COLO668 (cell line): ENCODE measurements around the gene FAM156A.
"Not testable (repeated sequence)": the region's sequence is repeated elsewhere in the genome, so short reads cannot be mapped to it uniquely, and the experiment has no call there.

ENCODE experiments used
- DNase-seq: peaks from one replicate; lab custom pipeline; 2025; ENCODE audit not compliant: unreplicated experiment; lab: John Stamatoyannopoulos, UW

FAM156A gene, protein sequence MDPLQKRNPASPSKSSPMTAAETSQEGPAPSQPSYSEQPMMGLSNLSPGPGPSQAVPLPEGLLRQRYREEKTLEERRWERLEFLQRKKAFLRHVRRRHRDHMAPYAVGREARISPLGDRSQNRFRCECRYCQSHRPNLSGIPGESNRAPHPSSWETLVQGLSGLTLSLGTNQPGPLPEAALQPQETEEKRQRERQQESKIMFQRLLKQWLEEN

DNA sequence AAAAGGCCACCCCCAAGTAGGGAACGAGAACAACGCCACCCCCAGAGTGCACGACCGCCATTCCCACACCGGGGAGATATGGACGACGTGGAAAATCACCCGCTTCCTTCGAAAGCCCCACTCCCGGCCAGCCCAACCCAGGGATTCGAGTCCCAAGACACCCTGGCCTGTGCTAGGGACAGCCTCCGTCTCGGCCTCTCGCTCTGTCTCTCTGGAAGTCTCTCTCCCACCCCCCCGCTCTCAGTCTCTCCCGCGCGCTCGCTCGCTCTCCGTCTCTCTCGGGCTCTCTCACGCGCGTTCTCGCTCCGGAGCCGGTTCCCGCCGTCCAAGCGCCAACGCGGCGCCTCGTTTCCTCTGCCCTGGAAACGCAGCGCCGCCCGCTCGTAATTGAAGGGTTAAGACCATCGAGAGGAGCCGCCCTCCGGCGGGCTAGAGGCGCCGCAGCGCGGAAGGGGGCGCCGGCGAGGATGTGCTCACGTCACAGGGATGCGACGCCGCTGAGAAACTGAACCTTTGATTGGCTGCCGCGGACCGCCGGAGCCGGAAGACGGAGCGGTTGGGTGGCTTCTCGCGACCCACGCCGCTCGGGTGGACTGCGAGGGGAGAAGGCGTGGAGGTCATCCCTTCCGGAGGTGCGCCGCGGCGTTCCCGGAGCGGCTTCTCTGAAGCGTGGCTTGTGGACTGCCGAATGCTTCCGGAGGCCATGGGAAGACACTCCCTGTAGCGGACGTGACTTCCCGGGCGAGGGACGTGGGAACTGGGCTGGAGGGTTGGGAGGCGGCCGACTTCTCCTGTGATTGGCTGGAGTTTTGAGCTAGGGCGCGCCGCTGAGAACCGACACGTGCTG lies at the start of gene FAM156A:
Gene FAM156A (minus strand): TSS at position 406 of the 847 bp plus-strand sequence. CDS start 9,930 bp downstream, outside the sequence.
- not testable (repeated sequence) for DNase-seq

DNA sequence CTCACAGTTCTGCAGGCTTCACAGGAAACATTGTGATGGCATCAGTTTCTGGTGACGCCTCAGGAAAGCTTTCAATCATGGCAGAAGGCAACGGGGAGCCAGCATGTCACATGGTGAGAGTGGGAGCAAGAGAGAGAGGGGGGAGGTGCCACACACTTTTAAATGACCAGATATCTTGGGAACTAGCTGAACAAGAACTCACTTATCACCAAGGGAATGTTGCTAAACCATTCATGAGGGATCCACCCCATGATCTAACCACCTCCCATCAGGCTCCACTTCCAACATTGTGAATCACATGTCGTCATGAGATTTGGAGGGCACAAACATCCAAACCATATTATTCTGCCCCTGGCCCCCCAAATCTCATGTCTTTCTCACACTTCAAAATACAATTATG lies 47.0 kb upstream of the FAM156A start:
- no peak for DNase-seq

DNA sequence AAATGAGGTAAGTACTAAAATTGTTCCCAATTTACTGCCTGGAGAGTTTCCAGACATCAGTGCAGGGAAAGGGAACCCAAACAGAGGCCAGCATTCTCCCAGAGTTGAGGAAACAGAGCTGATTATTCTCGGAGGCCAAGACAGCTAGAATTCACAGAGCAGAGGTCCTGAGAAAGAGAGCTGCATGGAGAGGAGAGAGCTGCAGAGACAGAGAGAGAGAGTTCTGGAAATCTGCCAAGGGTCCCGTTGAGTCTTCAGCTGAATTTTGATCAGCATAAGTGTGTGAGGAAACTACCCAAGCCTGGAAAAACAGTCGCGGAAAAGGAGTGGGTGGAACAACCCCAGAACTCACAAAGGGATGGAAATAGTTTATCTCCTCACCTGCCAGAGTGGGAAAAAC lies 46.5 kb upstream of the FAM156A start:
- no peak for DNase-seq

DNA sequence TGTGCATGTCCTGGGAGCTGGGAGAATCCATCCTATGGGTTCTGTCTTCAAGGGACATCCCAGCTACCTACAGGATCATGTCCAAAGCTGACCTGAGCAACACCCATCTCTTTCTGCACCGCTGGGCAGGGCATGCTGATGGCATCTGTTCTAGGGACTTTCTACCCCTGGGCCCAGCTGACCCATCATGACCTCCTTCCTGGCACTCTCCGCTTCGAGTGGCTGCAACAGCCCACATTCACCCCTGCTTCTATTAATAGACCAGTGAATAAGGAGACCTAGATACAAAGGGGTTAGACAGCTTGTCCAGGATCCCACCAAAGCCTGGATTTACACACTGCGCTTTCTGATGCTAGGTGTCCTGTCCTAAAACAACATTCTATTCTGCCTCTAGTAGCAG lies 45.7 kb upstream of the FAM156A start:
- no peak for DNase-seq

DNA sequence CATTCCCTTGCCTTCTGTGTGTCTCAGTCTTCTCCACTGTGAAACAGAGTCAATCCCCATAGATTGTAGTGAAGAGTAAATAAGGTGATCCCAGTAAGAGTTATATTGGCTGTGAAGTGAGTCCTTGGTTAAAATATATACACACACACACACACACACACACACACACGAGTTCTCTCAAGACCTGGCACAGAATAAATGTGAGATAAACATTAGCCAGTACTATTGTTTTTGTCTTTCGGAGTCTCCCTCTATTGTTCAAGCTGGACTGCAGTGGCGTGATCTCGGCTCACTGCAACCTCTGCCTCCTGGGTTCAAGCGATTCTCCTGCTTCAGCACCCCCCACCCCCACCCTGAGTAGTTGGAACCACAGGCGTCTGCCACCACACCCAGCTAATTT lies 44.8 kb upstream of the FAM156A start:
- no peak for DNase-seq

DNA sequence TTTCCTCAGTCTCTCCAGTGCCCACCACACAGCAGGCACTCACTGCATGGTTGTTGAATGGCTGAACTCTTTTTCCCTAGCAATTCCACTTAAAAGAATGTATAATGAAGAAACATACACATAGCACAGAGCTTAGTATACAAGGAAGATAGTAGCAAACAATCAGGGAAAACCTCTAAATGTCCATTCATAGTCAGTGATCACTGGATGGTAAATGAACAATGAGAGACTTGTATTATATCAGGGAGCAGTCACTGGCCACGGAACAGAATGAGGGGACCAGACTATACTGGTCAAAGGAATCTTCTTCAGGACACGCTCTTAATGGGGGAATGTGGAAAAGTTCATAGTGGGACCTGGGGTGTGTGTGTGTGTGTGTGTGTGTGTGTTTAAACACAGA lies 43.6 kb upstream of the FAM156A start:
- DNase-seq = no peak

DNA sequence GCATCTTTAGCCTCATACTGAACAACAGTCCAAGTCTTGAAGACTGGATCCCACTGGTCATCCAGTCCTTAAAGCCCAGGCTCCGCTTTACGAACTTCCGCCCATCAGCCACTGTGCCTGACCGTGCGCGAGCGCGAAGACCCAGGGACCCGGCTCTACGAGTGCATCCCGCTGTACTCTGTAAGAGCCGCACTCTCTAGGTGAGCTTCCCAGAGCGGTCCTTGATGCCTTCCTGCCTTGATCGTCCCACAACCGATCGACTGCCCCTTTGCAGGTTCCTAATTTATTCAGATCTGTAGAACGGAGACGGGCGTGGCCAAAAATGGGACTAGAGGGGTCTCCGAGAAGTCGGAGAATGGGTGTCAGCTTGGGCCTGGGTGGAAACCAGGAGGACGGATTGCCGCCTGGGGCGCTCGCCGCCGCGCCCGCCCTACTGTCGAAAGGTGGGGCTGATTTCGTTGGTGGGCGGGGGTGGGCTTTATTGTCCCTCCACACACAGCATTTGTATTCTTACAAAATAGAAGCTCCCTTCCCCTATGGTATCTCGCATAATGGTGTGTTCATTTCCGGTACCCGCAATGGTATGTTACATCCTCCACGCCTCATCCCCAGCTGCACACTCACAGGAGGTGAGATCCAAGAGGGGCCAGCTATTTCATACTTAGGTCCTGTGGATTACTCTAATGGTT lies 42.3 kb upstream of the FAM156A start:
- no peak for DNase-seq

DNA sequence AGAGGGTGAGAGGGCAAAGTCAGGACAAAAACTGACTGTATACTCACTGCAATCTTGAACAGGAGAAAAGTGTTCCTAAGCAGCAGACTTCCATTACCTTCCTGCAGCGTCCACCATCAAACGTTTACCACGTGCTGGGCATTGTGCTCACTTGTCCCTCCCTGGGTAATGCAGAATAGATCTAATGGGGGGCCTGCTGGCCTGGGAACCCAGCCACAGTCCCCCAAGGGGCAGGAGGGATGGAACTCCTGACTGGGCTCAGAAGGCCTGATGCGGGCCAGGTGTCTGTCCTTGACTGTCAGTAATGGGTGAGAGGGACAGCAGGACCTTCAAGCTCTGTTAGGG lies 37.6 kb upstream of the FAM156A start:
- no peak for DNase-seq

DNA sequence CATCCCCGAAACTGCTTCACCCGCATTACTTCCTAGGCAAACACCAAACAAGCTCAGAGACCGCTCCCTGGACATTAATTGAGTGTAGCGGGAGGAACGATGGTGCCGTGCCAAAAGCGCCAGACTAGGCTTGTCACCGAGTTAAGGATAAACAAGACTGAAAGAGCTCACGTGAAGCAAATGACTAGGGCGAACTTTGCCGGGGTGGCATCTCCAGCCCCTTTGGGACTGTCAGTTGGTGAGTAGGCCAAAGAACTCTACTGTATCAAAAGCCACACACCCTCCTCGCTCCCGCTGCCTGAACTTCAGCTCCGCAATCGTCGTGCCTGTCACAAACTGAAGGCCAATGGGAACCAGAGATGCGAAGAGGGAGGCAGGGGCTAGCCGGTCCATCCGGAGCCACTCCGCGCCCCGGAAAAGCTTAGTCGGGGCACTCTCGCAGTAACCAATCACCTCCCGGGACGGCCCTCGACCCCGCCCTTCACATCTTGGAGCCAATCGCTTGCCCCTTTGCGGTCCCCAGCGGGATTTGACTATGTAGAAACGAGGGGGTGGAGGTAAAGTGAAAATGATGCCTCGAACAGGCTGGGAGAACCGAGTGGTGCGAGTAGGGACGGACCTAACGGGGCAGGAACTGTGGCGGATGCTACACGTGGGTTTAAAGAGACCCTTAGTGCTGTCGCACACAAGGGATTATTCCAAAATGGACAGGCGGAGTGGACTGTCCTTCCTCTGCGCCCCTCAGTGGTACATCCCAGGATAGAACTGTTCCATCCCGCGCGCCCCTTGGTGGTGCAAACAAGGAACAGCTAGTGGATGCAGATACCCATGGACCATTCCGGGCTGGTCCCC lies 37.0 kb upstream of the FAM156A start:
- DNase-seq = peak; percentile 91

DNA sequence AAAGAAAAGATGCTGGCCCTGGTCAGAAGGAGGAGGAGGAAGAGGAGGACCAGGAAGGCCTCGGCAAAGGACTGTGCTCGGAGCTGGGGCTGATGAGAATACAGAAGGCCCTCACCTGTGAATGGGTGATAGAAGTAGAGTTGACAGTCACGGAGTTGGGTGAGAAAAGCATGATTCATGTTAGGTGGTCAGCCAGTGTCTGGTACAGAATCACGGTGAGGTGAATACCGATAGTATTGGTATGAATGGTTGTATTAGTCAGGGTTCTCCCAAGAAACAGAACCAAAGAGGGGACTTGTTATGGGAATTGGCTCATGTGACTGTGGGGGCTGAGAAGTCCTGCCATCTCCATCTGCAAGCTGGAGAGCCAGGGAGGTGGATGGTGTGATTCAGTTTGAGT lies 32.5 kb upstream of the FAM156A start:
- DNase-seq = no peak

DNA sequence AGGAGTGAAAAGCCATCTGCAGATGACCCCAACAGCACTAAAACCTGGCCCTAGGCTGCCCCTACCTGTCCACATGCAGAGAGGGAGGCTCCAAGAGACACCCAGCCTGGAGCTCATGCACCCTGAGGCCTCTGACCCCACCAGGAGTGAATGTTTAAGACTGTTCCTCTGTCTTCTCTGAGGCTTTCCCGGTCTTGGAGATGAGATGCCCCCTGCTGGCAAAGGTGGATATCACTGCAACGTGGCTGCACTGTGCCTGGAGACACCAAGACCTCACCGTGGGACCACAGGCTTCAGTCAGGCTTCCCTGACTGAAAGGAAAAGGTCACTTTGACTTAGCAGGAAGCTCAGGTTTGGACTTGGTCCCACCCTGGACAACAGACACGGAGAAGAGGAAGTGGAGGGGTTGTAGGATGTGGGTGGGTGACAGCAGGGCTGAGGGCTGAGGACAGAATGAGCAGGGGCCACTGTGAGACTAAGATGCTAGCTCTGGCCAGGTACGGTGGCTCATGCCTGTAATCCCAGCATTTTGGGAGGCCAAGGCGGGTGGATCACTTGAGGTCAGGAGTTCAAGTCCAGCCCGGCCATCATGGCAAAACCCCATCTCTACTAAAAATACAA lies 31.8 kb upstream of the FAM156A start:
- peak; percentile 12 for DNase-seq

DNA sequence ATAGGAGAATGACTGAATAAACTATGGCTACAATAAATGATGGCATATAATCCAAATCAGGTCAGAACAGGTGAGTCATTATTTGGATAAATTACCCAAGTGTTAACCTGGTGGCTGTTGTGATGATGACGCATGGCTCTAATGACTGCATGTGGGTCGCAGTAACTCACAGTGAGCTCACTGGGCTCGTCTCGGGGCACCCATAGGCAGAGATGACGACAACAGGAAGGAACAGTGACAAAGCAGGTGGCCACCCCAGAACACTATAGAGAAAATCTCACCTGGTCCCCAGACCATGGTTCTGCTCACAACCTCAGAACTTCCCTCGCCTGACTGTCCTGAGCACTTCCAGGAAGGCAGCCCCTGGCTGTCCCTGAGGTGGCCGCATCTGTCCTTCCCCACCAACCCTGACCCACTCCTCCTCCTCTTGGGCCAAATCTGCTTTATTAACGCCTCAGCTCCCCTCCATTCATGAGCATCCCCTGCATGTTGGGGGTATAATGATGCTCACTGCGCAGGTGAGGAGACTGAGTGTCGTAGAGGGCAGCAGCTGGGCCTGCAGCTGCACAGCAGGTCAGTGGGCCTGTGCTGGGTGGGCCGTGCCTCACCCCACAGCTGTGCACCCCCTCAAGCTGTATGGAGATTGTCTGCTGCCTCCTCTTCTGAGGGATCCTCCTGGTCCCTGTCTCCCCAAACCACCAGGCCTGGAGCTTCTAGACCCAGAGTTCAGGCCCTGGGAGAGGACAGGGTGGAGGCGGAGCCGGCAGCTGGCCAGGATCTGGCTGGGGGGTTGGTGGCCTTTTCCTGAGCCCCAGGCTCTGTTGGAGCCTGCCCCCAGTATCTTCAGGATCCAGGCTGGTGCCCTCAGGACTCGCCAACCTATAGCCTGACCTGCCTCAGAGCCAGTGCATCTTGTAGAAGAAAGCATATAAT lies 30.9 kb upstream of the FAM156A start:
- DNase-seq = no peak

DNA sequence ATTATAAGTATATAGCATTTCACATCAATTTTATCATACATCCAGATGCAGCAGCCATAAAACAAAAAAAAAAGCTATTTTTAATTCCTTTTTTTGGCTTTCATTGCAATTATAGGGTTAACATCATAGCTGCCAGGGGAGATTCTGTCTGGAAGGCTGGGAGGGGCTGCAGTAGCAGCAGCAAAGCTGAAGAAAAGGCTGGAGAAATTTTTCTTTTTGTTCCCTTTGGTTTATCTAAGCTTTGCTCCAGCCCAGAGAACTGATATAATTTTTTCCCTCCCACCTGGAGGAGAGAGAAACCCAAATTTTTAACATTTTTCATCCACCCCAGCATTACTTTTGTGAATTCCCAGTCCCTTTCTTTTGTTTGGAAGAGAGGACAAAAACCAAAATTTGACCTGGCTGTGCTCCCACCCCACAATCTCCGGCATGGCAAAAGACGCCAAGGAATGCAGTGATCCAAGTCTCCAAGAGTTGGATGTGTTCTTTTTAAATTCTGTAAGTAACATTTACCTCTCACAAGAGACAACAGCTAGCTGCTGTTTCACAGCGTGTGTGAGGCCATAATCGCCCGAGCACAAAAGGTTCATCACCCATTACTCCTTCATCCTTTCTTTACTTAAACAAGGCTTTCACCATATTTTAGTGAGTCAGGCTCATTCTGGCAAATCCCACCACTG lies 25.1 kb upstream of the FAM156A start:
- DNase-seq = no peak

DNA sequence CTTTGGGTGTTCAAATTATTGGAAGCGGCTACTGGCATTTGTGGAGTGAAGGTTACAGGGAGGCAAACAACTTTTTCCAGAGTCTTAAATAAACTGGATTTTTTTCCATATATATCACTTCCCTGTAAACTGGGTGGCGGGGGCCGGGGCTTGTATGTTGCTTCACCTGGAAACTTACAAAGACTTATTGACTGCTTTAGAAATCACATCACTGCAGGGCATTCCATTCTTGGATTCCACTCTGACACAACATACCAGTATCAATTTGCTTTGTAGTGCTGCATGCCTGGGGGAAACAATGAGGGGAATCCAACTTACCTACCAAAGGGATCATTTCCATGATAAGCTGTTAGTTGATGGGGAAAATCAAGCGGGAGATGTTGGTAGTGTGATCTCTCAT lies 21.7 kb upstream of the FAM156A start:
- DNase-seq = no peak

DNA sequence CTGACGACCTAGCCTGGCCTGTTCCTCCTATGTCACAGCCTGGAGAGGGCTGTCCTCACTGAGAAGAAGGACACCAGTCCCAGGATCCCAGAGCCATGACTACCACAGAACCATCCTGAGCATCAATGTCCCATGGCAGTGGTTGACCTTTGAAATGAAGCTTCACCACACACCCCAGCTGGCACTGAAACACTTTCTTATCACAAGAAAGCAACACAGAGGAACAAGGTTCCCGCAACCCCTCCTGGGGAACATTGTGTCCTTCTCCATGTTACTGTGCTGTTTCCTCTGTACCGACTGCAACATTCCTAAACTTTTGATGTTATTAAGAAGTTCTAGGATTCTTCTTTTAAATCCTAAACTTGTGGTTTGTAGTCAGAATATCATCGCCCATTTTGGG lies 21.2 kb upstream of the FAM156A start:
- no peak for DNase-seq

DNA sequence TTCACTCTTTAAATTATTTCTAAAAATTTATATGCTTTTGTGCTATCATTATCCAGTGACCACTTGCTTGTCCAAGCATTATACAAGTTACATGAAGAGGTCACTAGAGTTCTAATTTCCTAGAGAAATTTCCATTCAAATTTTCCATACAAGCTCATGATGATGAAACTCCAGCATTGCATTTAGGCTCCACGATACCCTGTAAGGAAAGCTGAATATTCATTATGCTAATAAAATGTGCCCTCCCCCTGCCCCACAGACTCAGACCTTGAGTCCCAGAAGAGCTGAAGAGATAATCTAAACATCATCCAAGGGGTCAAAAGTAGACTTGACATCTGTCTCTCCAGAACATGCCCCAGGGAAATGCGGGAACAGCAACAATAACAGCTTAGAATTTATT lies 19.6 kb upstream of the FAM156A start:
- no peak for DNase-seq

DNA sequence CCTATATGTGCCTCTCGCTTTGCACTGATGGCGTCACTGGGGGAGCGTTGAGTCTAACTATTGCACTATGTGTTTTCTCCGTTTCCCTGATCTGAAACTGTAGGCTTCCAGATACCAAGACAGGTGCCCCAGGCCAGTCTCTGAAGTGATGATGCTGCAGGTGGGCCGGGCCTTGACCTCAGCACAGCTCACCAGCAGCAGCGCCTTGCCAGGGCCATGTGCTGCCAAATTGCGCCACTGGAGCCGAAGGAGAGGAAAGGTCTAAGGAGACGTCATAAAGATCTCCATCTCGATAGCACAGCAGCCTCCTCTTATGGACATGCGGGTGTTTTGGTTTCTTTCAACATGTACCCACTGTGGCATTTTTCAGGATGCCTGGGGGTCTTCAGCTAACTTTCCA lies 17.3 kb upstream of the FAM156A start:
- not testable (repeated sequence) for DNase-seq

DNA sequence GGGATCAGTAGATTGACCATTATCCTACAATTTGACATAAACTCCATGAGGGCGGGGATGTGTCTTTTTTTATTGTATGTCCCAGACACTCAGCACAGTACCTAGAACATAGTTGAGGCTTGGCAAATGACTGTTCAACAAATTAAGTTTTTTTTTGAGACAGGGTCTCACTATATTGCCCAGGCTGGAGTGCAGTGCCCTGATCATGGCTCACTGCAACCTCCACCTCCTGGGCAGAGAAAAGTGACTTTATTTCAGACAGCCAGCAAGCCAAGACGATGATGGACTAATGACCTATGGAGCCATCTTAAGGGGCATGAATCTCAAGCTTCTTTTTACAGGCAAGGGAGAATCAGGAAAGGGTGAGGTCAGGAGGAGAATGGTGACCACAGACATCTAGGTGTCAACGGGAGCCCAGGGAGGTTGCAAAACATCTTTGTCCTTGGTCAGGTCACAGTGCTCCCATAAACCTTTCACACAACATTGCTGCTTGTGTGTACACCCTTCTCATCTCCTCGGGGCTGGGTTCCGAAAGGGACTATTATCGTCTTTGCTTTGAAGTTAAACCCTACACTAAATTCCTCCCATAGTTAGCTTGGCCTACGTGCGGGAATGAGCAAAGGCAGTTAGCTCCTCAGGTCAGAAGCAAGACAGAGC lies 16.1 kb upstream of the FAM156A start:
- DNase-seq = not testable (repeated sequence)

DNA sequence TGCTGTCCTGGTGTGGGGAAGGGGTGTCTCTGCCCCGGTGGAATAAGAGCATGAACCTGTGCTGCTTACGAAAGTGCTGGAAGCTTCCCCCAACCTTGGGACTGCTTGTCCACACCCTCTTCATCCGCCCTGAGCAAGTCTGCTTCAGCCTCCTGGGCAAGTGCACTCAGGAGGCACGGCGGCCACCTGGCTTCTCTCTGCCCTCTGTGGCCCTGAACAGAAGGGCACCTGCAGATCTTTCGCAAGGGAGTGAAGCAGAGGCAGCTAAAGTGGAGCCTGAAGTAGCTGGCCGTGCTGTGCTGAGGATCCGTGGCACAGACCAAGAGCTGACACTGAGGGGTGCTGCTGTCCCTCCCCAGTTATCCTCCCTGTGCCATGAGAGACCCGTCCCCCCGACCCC lies 9.6 kb upstream of the FAM156A start:
- DNase-seq = not testable (repeated sequence)
